Suprapubic skin (tissue), 4 donors: ENCODE results near the gene REV1. TPM values are rescaled to one million over a fixed set of nuclear protein-coding genes. Genes with fewer than 3 reads are reported as not detected.

Source experiments
- DNase-seq, 2 donors: peaks; one replicate each; pipeline ENCODE4 v3.0.0-alpha.2; 2019; ENCODE audit warnings: low spot score in 2 of 2
- H3K27ac ChIP-seq: fragments of 200-600 bp; sonication (generic); one replicate; pipeline ENCODE4 v1.5.1; 2019
- H3K27me3 ChIP-seq: fragments of 200-600 bp; sonication (generic); one replicate; pipeline ENCODE4 v1.5.1; 2019
- H3K36me3 ChIP-seq: fragments of 200-600 bp; sonication (generic); one replicate; pipeline ENCODE4 v1.5.1; 2019
- H3K4me1 ChIP-seq: fragments of 200-600 bp; sonication (generic); one replicate; pipeline ENCODE4 v1.5.1; 2019
- H3K4me3 ChIP-seq: fragments of 200-600 bp; sonication (generic); one replicate; pipeline ENCODE4 v1.5.1; 2019; ENCODE audit warnings: mild to moderate bottlenecking
- H3K9me3 ChIP-seq: fragments of 200-600 bp; sonication (generic); one replicate; pipeline ENCODE4 v1.5.1; 2019
- CTCF ChIP-seq, 2 donors: fragments of 200-600 bp in 1 of 2; fragments of 450-650 bp in 1 of 2; sonication (generic) in 1 of 2; IDR thresholded peaks; one replicate each; pipeline ENCODE4 v1.5.1; 2016 to 2019; ENCODE audit warnings: antibody characterized with exemption in 2 of 2, mild to moderate bottlenecking in 1 of 2, moderate library complexity in 1 of 2
- EP300 ChIP-seq: sonication (generic); formaldehyde crosslinking; IDR thresholded peaks from one replicate; pipeline ENCODE4 v1.6.1; 2017; ENCODE audit warnings: antibody characterized with exemption
- POLR2A ChIP-seq, 2 donors: fragments of 450-650 bp; IDR thresholded peaks; one replicate each; pipeline ENCODE4 v1.6.1; 2017; ENCODE audit warnings: antibody characterized with exemption in 2 of 2, mild to moderate bottlenecking in 2 of 2, moderate library complexity in 2 of 2
- POLR2AphosphoS5 ChIP-seq, 3 donors: sonication (generic); formaldehyde crosslinking; IDR thresholded peaks; one replicate each; pipeline ENCODE4 v1.6.1; 2017; ENCODE audit warnings: antibody characterized with exemption in 3 of 3
- whole genome bisulfite sequencing: methylation state at CpG from one replicate; pipeline ENCODE4 v1.1.5; 2018; 5-methylcytosine and 5-hydroxymethylcytosine counted together
- total RNA-seq, 4 donors: library from RNA; depleted of rRNA; stranded (reverse); fragments of >200 nt; gene quantifications; one replicate each; pipeline ENCODE4 v1.1.0, GENCODE V29; 2016

The REV1 gene
- total RNA-seq, 4 donors from 2014 or later = 43.1 to 99.9 (median 53.5) TPM

- H3K27ac ChIP-seq = peak overlapping the region; percentile 12
- H3K9me3 ChIP-seq = no peaks in the 10 kb centered on the region
- peaks cover 94% of the 10 kb centered on the region for H3K36me3 ChIP-seq
- no peak overlapping the region for H3K4me3 ChIP-seq
- no peak for TF ChIP-seq EP300
- TF ChIP-seq POLR2A (IDR thresholded peaks at IDR 0.05) = no peak
- no peak for TF ChIP-seq CTCF (IDR thresholded peaks at IDR 0.05)
- TF ChIP-seq POLR2AphosphoS5 (IDR thresholded peaks at IDR 0.05) = no peak
- peaks cover 4% of the 10 kb centered on the region for H3K4me1 ChIP-seq
- no peaks in the 10 kb centered on the region for H3K27me3 ChIP-seq
- WGBS = 77% methylated on average over 3 of the region's 3 CpGs
- DNase-seq = no peak
Observed at GRCh38 chr2:99397266-99397920, 92.4 kb downstream of the REV1 start.

GRCh38 chr2:99395589-99396130 is 94.2 kb downstream of the REV1 start:
- peaks cover 4% of the 10 kb centered on the region for H3K4me1 ChIP-seq
- no peak for DNase-seq

GRCh38 chr2:99389946-99390345 is 99.9 kb downstream of the REV1 start:
- WGBS = 95% methylated on average over 3 of the region's 3 CpGs
- DNase-seq = no peak
- H3K27me3 ChIP-seq = no peaks in the 10 kb centered on the region
- H3K36me3 ChIP-seq = peaks cover 55% of the 10 kb centered on the region
- TF ChIP-seq CTCF (IDR thresholded peaks at IDR 0.05) = no peak
- TF ChIP-seq EP300 = no peak
- no peak for TF ChIP-seq POLR2AphosphoS5 (IDR thresholded peaks at IDR 0.05)
- TF ChIP-seq POLR2A (IDR thresholded peaks at IDR 0.05) = no peak
- no peaks in the 10 kb centered on the region for H3K9me3 ChIP-seq
- H3K4me1 ChIP-seq = no peaks in the 10 kb centered on the region
- no peak overlapping the region for H3K4me3 ChIP-seq
- H3K27ac ChIP-seq = no peak overlapping the region

More at GRCh38 chr2:99395589-99396130, 94.2 kb downstream of the REV1 start:
- H3K27me3 ChIP-seq = no peaks in the 10 kb centered on the region
- H3K36me3 ChIP-seq = peaks cover 91% of the 10 kb centered on the region
- 91% methylated on average over 3 of the region's 3 CpGs for WGBS
- H3K9me3 ChIP-seq = no peaks in the 10 kb centered on the region
- TF ChIP-seq POLR2AphosphoS5 (IDR thresholded peaks at IDR 0.05) = no peak
- no peak for TF ChIP-seq EP300
- TF ChIP-seq CTCF (IDR thresholded peaks at IDR 0.05) = no peak
- TF ChIP-seq POLR2A (IDR thresholded peaks at IDR 0.05) = no peak
- no peak overlapping the region for H3K4me3 ChIP-seq
- no peak overlapping the region for H3K27ac ChIP-seq

GRCh38 chr2:99389371-99389770 is 100.4 kb downstream of the REV1 start:
- H3K27ac ChIP-seq = no peak overlapping the region
- H3K27me3 ChIP-seq = no peaks in the 10 kb centered on the region
- no peak for DNase-seq
- WGBS = 95% methylated on average over 2 of the region's 2 CpGs
- H3K4me3 ChIP-seq = no peak overlapping the region
- H3K36me3 ChIP-seq = peaks cover 55% of the 10 kb centered on the region
- TF ChIP-seq POLR2A (IDR thresholded peaks at IDR 0.05) = no peak
- no peak for TF ChIP-seq POLR2AphosphoS5 (IDR thresholded peaks at IDR 0.05)
- no peak for TF ChIP-seq CTCF (IDR thresholded peaks at IDR 0.05)
- TF ChIP-seq EP300 = no peak
- H3K9me3 ChIP-seq = no peaks in the 10 kb centered on the region
- no peaks in the 10 kb centered on the region for H3K4me1 ChIP-seq

- H3K9me3 ChIP-seq = no peaks in the 10 kb centered on the region
- H3K27ac ChIP-seq = no peak overlapping the region
- no peak for DNase-seq
- H3K36me3 ChIP-seq = peaks cover 53% of the 10 kb centered on the region
- 83% methylated on average over 2 of the region's 2 CpGs for WGBS
- no peaks in the 10 kb centered on the region for H3K27me3 ChIP-seq
- no peak overlapping the region for H3K4me3 ChIP-seq
- H3K4me1 ChIP-seq = no peaks in the 10 kb centered on the region
- TF ChIP-seq POLR2A (IDR thresholded peaks at IDR 0.05) (no peak), POLR2AphosphoS5 (IDR thresholded peaks at IDR 0.05) (no peak), EP300 (no peak), CTCF (IDR thresholded peaks at IDR 0.05) (no peak)
Observed at GRCh38 chr2:99388892-99389291, 100.9 kb downstream of the REV1 start.
